Ishikawa (cell line): Measurements from ENCODE around the gene AP1S3.
A peak's percentile ranks its signal among the peaks of the same experiment; 100 is the strongest.

Experiments
- RAD21 ChIP-seq: IDR thresholded peaks from 2 replicates; pipeline ENCODE4 v1.6.1; 2012; ENCODE audit warnings: low read depth
- YY1 ChIP-seq: IDR thresholded peaks from 2 replicates; pipeline ENCODE4 v1.6.1; 2012; ENCODE audit warnings: low read depth
- TF ChIP-seq, protein P1 (sequence below): IDR thresholded peaks from 2 replicates; pipeline ENCODE4 v1.6.1; 2012

DNA sequence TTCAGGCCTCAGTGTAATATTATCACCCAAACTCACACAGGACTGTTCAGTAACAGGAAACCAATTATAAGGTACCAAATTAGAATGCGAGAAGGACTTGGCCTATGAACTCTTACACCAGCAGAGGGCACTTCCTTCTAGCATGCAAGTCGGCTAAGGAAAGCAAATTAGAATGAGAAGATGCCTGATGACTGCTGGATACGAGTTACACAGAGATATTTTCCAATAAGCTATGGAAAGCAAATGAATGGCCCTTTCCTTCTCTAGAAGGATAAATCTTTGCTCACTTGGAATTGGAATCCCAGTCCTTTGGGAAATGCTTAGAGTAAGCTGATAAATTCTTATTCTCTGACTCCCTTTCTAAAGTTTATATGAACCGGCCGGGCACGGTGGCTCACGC is 109.8 kb downstream of the AP1S3 start:
- peak; percentile 66 for TF ChIP-seq RAD21
- TF ChIP-seq, protein P1, sequence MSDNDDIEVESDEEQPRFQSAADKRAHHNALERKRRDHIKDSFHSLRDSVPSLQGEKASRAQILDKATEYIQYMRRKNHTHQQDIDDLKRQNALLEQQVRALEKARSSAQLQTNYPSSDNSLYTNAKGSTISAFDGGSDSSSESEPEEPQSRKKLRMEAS = no peak
- no peak for TF ChIP-seq YY1
